Non-pigmented ciliary epithelial cell (primary cell): ENCODE data around the gene GMPR2.
"Not testable (repeated sequence)": the region's sequence is repeated elsewhere in the genome, so short reads cannot be mapped to it uniquely, and the experiment has no call there.

Source experiments
- DNase-seq: peaks from one replicate; pipeline ENCODE4 v3.0.0-alpha.2; 2010; ENCODE audit warnings: low read depth

The GMPR2 gene

GRCh38 chr14:24231263-24232120 lies 1.2 kb upstream of the GMPR2 start:
- DNase-seq, result no peak

- DNase-seq, result peak; percentile 75
These were observed 546 bp upstream of the GMPR2 start, which contains the start of gene NEDD8 for GRCh38 chr14:24232121-24232644. TSS of gene NEDD8 (minus strand) at chr14:24232367. CDS start at chr14:24232267, 100 bp downstream.

DNA sequence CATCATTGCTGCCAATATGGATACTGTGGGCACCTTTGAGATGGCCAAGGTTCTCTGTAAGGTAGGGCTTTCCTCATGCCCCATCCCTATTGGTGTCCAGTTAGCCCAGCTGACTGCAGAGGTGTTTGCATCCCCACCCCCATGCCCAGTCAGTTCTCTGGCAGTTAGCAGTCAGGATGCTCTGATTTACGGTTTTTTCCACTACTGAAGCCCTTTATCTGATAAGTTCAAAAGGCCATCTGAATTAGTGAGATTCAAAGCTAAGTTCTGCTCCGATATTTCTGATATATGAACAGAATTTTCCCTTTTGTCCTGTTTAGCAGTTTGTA lies 773 bp downstream of the GMPR2 start:
- DNase-seq, result no peak

DNA sequence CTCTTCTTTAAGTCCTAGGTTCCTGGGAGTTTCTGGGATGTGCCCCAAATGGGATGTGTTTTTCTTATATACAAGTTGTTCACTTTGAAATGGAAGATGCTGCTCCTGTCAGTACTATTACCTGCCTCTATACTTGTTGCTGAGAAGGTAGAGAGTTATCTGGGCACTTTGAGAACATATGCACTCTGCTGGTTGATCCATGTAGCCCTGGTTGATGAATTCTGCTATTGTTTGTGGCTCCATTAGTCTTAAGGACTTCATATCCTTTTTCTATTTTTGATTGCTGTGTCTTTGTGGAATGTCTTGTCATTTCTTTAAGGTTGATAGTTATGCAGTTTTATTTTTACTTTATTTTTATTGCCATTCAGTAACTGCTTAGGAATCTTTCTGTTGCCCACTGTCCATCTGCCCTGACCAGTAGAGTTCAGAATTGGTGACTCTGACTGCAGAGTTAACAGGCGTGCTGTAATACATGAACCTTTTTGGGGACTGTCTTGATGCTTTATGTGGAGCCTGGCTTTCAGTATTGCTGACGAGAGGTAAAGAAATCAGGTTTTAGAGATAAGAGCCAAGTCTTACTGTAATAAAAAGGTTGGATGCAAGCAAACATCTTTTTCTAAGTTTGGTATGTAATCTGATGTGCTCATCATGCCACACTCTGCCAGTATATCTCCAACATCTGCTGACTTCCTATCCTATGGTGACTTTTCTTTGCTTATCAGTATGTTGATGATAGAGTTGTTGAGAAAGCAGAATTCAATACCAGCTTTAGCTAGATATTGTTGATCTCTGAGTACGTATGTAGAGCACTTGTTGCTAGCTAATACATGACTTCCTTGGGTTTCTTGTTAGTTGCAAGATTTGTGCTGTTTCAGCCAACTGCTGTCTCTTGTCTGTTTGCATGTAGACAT lies 1.6 kb downstream of the GMPR2 start:
- DNase-seq, result no peak

- DNase-seq, result no peak
These were observed 3.3 kb downstream of the GMPR2 start for GRCh38 chr14:24235804-24236688.

GRCh38 chr14:24236689-24237462 lies 4.1 kb downstream of the GMPR2 start:
- DNase-seq, result no peak

- DNase-seq, result no peak
These were observed 4.8 kb downstream of the GMPR2 start for GRCh38 chr14:24237463-24237955.

DNA sequence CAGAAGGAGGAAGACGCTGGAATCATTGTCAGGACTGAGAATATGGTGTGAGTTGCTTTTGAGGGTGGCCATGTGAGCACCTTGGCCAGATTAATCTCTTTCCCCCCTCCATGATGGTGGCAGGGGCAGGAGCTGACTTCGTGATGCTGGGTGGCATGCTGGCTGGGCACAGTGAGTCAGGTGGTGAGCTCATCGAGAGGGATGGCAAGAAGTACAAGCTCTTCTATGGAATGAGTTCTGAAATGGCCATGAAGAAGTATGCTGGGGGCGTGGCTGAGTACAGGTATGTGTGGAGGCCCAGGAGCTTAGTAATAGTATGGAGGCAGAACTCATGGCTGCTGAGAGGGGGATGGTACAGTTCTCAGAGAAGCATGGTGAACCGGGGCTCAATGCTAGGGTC lies 5.4 kb downstream of the GMPR2 start:
- DNase-seq, result no peak

- DNase-seq, result no peak
These were observed 5.9 kb downstream of the GMPR2 start for GRCh38 chr14:24238527-24239037.

DNA sequence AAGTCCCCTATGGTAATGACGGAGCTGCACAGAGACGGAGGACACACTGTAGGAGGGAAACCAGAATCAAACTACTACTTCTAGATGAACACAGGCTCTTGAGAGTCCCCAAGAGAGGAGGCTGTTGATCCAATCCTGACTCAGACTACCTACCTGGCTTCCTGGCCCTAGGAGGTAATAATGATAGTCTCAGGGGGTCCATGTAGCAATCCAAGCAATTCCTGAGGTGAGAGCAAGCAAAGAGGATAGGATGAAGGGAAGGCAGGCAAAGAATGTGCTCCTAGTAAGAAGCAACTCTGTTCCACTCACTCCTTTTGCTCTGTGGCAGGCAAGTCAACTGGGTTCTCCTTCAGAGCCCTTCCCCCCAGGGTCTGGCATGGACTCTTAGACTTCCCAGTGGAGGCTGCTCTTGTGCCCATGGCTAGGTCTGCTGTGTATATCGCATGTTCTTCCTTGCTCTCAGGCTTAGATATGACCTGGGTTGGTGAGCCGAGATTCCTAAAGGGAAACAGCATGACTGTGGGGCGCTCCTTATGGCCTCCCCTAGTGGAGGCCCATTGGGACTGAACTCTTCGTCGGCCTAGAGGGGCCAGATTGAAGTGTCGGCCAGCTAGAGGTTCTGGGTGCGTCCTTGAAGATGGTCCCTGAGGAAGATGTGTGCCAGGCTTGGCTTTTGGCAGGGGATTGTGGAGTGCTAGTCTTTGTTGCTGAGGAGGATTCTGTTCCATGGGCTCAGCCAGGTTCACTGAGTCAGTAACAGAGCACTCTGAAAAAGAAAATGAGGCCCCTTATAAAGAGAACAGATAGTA lies 7.6 kb downstream of the GMPR2 start:
- no peak for DNase-seq

- peak; percentile 68 for DNase-seq
These were observed 9.2 kb downstream of the GMPR2 start for GRCh38 chr14:24241829-24242443.

DNA sequence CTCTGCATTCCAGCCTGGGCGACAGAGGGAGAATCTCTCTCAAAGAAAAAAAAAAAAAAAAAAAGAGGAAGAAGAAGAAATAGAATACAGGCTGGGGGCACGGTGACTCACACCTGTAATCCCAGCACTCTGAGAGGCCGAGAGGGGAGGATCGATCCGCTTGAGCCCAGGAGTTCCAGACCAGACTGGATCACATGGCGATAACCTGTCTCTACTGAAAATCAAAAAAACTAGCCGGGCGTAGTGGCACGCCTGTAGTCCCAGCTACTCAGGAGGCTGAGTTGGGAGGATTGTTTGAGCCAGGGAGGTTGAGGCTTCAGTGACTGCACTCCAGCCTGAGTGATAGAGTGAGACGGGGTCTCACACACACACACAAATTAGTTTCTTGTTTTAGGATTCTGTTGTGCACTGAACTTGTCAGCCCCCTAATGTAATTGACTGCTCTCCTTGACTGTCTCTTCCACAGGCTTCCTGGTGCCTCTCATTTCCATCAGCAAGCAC lies 10.7 kb downstream of the GMPR2 start:
- no peak for DNase-seq

GRCh38 chr14:24245350-24245749 lies 12.6 kb downstream of the GMPR2 start:
- not testable (repeated sequence) for DNase-seq

DNA sequence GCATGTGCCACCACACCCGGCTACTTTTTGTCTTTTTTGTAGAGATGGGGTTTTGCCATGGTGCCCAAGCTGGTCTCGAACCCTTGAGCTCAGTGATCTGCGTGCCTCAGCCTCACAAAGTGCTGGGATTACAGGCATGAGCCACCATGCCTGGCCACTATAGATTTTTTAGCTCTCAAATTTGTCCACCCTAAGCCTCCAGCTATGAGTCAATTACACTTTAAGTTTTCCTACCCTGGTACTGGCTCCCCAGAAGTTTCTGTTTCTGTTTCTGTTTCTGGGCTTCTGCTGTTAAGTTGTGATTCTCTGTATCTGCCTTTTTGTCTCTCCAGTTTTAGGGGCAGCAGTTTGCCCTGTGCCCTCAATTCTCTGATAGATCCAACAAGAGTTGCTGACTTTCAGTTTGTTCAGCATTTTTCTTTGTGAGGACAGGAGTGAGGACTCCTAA lies 14.1 kb downstream of the GMPR2 start:
- no peak for DNase-seq

DNA sequence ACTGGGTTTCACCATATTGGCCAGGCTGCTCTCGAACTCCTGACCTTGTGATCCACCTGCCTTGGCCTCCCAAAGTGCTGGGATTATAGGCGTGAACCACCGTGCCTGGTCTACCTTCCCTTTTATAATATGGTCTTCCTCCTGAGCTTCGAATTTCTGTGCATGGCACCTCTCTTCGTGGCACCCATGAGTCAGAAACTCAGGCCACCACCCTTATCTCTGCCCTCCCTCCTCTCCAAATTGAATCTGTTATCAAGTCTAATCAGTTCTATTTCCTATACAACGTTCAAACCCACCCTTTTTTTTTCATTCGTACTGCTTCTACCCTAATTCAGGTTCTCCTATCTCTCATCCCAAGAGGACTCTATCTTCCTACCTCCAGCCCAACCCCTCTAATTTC lies 14.7 kb downstream of the GMPR2 start:
- no peak for DNase-seq

DNA sequence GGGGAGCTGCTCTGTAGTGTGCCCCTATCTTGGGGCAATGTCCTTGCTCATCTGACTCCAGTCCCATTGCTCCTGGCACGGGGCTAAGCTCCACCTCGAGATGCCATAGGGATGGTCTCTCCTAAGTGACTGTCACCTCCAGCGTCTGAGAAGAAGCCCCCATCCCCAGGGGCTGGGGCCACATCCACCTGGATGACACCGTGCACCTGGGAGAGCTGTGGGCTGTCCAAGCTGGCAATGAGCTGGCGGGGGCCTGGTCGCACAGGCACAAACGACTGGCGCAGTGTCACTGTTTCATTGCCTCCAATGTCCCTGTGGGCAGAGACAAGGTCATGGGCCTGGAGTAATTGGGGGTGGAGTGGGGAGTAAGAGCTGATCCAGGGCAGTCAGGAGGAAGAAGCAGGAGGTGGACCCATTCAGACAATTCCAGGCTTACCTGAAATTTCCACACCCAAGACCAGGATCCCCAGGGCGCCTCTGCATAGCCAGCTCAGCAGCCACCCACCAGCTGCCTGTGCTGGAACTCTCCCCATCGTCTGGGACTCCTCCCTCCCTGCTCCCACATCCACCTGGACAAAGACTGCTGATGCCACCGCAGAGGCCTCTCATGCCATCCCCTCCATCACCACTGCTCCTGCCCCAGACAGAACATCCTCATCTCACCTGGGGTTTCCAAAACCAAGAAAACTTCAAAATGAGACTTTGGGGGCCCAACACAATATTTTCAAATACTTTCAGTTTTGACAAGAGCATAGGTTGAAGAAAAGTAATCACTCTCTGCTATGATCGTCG lies 16.7 kb downstream of the GMPR2 start:
- no peak for DNase-seq

- no peak for DNase-seq
These were observed 17.6 kb downstream of the GMPR2 start for GRCh38 chr14:24250354-24250753.

DNA sequence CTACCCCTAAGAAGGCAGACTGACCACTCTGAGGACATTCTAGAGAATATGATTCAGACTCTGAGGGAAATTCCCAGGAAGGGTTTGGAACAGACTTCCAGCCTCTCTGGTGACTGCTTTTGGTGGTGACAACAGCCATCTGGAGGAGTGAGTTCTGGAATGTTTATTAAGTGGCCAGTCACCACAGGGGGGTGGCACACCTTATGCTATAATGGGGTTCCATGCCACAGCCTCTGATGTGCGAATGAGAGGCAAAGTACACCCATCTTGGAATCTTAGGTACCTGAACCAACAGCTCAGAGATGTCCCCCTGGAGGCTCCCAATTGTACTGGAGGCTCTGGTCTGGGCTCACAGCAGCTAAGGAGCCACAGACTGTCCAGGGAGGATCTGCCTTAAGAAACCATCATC lies 19.2 kb downstream of the GMPR2 start:
- no peak for DNase-seq
